ENCODE results near the gene KLK6.
A peak's percentile ranks its signal among the peaks of the same experiment; 100 is the strongest.

The KLK6 gene

GRCh38 chr19:50952910-50953309 is 16.5 kb downstream of the KLK6 start, which contains the start of gene KLK5:
TSS of gene KLK5 (minus strand) at chr19:50953038. CDS start at chr19:50952657, 381 bp downstream.
- DNase-seq (ENCODE audit: low spot score), result no peak

- no peak for DNase-seq (ENCODE audit: low spot score)
Measured at GRCh38 chr19:50949861-50950260, 19.5 kb downstream of the KLK6 start.

GRCh38 chr19:50947123-50947522 is 22.3 kb downstream of the KLK6 start:
- no peak for DNase-seq (ENCODE audit: low spot score)

GRCh38 chr19:50944795-50945194 is 24.6 kb downstream of the KLK6 start:
- DNase-seq (ENCODE audit: low spot score), result no peak

- DNase-seq (ENCODE audit: low spot score), result no peak
Measured at GRCh38 chr19:50943074-50943828, 26.1 kb downstream of the KLK6 start.

- DNase-seq (ENCODE audit: low spot score), result no peak
Measured at GRCh38 chr19:50939596-50939995, 29.8 kb downstream of the KLK6 start.

GRCh38 chr19:50933640-50934039 is 35.8 kb downstream of the KLK6 start:
- peak; percentile 67 for DNase-seq (ENCODE audit: low spot score)

GRCh38 chr19:50932690-50933083 is 36.7 kb downstream of the KLK6 start:
- DNase-seq (ENCODE audit: low spot score), result no peak

GRCh38 chr19:50932018-50932689 is 37.2 kb downstream of the KLK6 start:
- peak; percentile 58 for DNase-seq (ENCODE audit: low spot score)

GRCh38 chr19:50931023-50931422 is 38.4 kb downstream of the KLK6 start:
- DNase-seq (ENCODE audit: low spot score), result no peak

GRCh38 chr19:50928831-50929230 is 40.6 kb downstream of the KLK6 start:
- DNase-seq (ENCODE audit: low spot score), result no peak

- DNase-seq (ENCODE audit: low spot score), result no peak
Measured at GRCh38 chr19:50926144-50926543, 43.2 kb downstream of the KLK6 start.

GRCh38 chr19:50925734-50926133 is 43.7 kb downstream of the KLK6 start:
- DNase-seq (ENCODE audit: low spot score), result no peak

GRCh38 chr19:50924586-50924985 is 44.8 kb downstream of the KLK6 start:
- DNase-seq (ENCODE audit: low spot score), result no peak

GRCh38 chr19:50922317-50922853 is 47.0 kb downstream of the KLK6 start:
- peak; percentile 88 for DNase-seq (ENCODE audit: low spot score)

- DNase-seq (ENCODE audit: low spot score), result no peak
Measured at GRCh38 chr19:50921426-50922316, 47.7 kb downstream of the KLK6 start.

- no peak for DNase-seq (ENCODE audit: low spot score)
Measured at GRCh38 chr19:50916069-50916468, 53.3 kb downstream of the KLK6 start.

- no peak for DNase-seq (ENCODE audit: low spot score)
Measured at GRCh38 chr19:50912727-50913716, 56.4 kb downstream of the KLK6 start.

- no peak for DNase-seq (ENCODE audit: low spot score)
Measured at GRCh38 chr19:50912102-50912599, 57.2 kb downstream of the KLK6 start.

GRCh38 chr19:50911206-50912101 is 57.9 kb downstream of the KLK6 start, which contains the start of gene KLK4:
TSS of gene KLK4 (minus strand) at chr19:50911395. CDS start at chr19:50910738, 657 bp downstream.
- DNase-seq (ENCODE audit: low spot score), result no peak

Measured in LoVo (cell line).